Measurements from ENCODE around the gene RHOA. TPM values are rescaled to one million over a fixed set of nuclear protein-coding genes. Genes with fewer than 3 reads are reported as not detected.

RHOA gene
- polyA plus RNA-seq, 1 donor = 332 TPM

Other genes starting within 250 kb of the RHOA start
- gene CCDC71, start 245.6 kb downstream of the RHOA start, polyA plus RNA-seq = 21.4 TPM
- 85.6 TPM for gene KLHDC8B, start 240.4 kb downstream of the RHOA start, polyA plus RNA-seq
- gene C3orf62, start 134.7 kb downstream of the RHOA start, polyA plus RNA-seq = 9.5 TPM
- gene USP4, start 71.9 kb downstream of the RHOA start, polyA plus RNA-seq = 48.6 TPM
- 218 TPM for gene GPX1, start 53.6 kb downstream of the RHOA start, polyA plus RNA-seq
- gene TCTA, start 447 bp upstream of the RHOA start, polyA plus RNA-seq = 23.7 TPM
- gene AMT, start 10.5 kb upstream of the RHOA start, polyA plus RNA-seq = 42.3 TPM
- 14.8 TPM for gene NICN1, start 17.3 kb upstream of the RHOA start, polyA plus RNA-seq
- gene DAG1, start 58.3 kb upstream of the RHOA start, polyA plus RNA-seq = 41.7 TPM
- gene BSN, start 142.5 kb upstream of the RHOA start, polyA plus RNA-seq = 1.3 TPM